Mesendoderm (in vitro differentiated cells): ENCODE results near the gene EBPL.

Experiments used
- DNase-seq: peaks from one replicate; pipeline ENCODE4 v3.0.0; 2013
- H2AK5ac ChIP-seq: 2 replicates; pipeline ENCODE4 v1.6.1; 2013; ENCODE audit warnings: low read length, inconsistent platforms
- H2BK120ac ChIP-seq: 2 replicates; pipeline ENCODE4 v1.6.1; 2013; ENCODE audit warnings: low read depth, mild to moderate bottlenecking, low read length, moderate library complexity, mixed read lengths
- H2BK15ac ChIP-seq: replicated peaks from 2 replicates; pipeline ENCODE4 v1.6.1; 2013; ENCODE audit warnings: low read depth, mild to moderate bottlenecking, moderate library complexity
- H2BK5ac ChIP-seq: 2 replicates; pipeline ENCODE4 v1.6.1; 2013; ENCODE audit warnings: low read length, inconsistent platforms
- H3K18ac ChIP-seq: 2 replicates; pipeline ENCODE4 v1.6.1; 2013; ENCODE audit warnings: mild to moderate bottlenecking, low read length, mixed read lengths
- H3K23ac ChIP-seq: one replicate; pipeline ENCODE4 v1.6.1; 2013; ENCODE audit warnings: low read length
- H3K27ac ChIP-seq: 2 replicates; pipeline ENCODE4 v1.5.1; 2013; ENCODE audit warnings: low read depth, mild to moderate bottlenecking, inconsistent platforms, low read length, moderate library complexity
- H3K27me3 ChIP-seq: 2 replicates; pipeline ENCODE4 v1.6.1; 2013; ENCODE audit warnings: low read length, control low read depth, mild to moderate bottlenecking, inconsistent platforms; ENCODE audit not compliant: insufficient read depth, poor library complexity
- H3K36me3 ChIP-seq: 2 replicates; pipeline ENCODE4 v1.6.1; 2013; ENCODE audit warnings: low read length, inconsistent platforms; ENCODE audit not compliant: control insufficient read depth, insufficient read depth
- H3K4ac ChIP-seq: one replicate; pipeline ENCODE4 v1.6.1; 2013; ENCODE audit warnings: low read depth, mild to moderate bottlenecking, low read length, moderate library complexity
- H3K4me1 ChIP-seq: 2 replicates; pipeline ENCODE4 v1.6.1; 2013; ENCODE audit warnings: low read depth, low read length, inconsistent platforms; ENCODE audit not compliant: control insufficient read depth
- H3K4me2 ChIP-seq: 2 replicates; pipeline ENCODE4 v1.6.1; 2013; ENCODE audit warnings: low read length
- H3K4me3 ChIP-seq: 2 replicates; pipeline ENCODE4 v1.5.1; 2013; ENCODE audit warnings: mild to moderate bottlenecking, low read length
- H3K56ac ChIP-seq: one replicate; pipeline ENCODE4 v1.6.1; 2013; ENCODE audit warnings: low read length
- H3K79me1 ChIP-seq: 2 replicates; pipeline ENCODE4 v1.6.1; 2013; ENCODE audit warnings: low read length, inconsistent platforms
- H3K79me2 ChIP-seq: 2 replicates; pipeline ENCODE4 v1.6.1; 2013; ENCODE audit warnings: mild to moderate bottlenecking, low read length; ENCODE audit not compliant: control insufficient read depth, insufficient read depth
- H3K9ac ChIP-seq: 2 replicates; pipeline ENCODE4 v1.6.1; 2013; ENCODE audit warnings: low read length, inconsistent platforms
- H4K5ac ChIP-seq: one replicate; pipeline ENCODE4 v1.6.1; 2013; ENCODE audit warnings: low read length
- H4K8ac ChIP-seq: one replicate; pipeline ENCODE4 v1.6.1; 2013; ENCODE audit warnings: low read depth, mild to moderate bottlenecking, control low read depth, low read length, moderate library complexity
- WGBS: extraction: QIAGEN DNeasy Blood & Tissue Kit; methylation state at CpG from one replicate; pipeline ENCODE4 v1.1.7; 2013; ENCODE audit warnings: low lambda C conversion rate, missing lambda C conversion rate; ENCODE audit not compliant: insufficient coverage; ENCODE audit errors: extremely low coverage; 5-methylcytosine and 5-hydroxymethylcytosine counted together

The EBPL gene

GRCh38 chr13:49638030-49638743 is 53.1 kb downstream of the EBPL start:
- Histone ChIP-seq H3K23ac (no peak overlapping the region), H3K56ac (no peak overlapping the region), H3K27ac (no peak overlapping the region)

DNA sequence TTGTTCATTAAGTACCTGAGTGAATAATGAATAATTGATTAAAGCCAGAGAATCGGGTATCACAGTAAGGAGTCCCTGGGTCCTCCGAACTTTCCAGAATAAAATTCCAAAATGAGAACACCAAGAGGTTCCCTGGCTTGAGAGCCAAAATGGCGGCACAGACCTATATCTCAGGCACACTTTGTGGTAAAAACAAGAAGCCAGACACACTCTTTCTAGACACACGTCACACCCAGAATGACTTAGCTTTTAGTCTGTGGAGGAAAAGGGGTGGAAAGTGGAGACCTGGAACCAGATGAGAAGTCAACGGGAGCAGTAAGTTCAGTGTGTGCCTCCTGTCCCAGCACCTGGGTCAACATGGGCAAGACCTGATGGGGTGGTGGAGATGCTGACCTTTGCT is 54.6 kb downstream of the EBPL start:
- Histone ChIP-seq H3K27me3 (no peaks in the 10 kb centered on the region), H4K8ac (no peak overlapping the region), H3K36me3 (no peaks in the 10 kb centered on the region), H2BK5ac (no peak overlapping the region), H2BK15ac (no peak overlapping the region), H3K4me1 (peaks cover 4% of the 10 kb centered on the region), H3K4me3 (no peak overlapping the region), H4K5ac (no peak overlapping the region), H3K79me2 (no peaks in the 10 kb centered on the region), H3K23ac (no peak overlapping the region), H3K18ac (no peak overlapping the region), H3K27ac (no peak overlapping the region), H3K4me2 (no peak overlapping the region), H3K9ac (no peak overlapping the region), H2AK5ac (no peak overlapping the region), H2BK120ac (no peak overlapping the region), H3K4ac (no peak overlapping the region), H3K79me1 (no peaks in the 10 kb centered on the region), H3K56ac (no peak overlapping the region)
- no CpG with 5 or more reads among the region's 5 CpGs for WGBS
- DNase-seq: no peak

More at GRCh38 chr13:49638030-49638743, 53.1 kb downstream of the EBPL start:
- Histone ChIP-seq H3K9ac (no peak overlapping the region), H3K18ac (no peak overlapping the region), H4K5ac (no peak overlapping the region), H3K79me1 (no peaks in the 10 kb centered on the region), H3K36me3 (no peaks in the 10 kb centered on the region), H3K79me2 (no peaks in the 10 kb centered on the region), H2AK5ac (no peak overlapping the region), H4K8ac (no peak overlapping the region), H3K4me3 (no peak overlapping the region), H2BK15ac (no peak overlapping the region), H3K4ac (no peak overlapping the region), H2BK5ac (no peak overlapping the region), H2BK120ac (no peak overlapping the region), H3K4me2 (no peak overlapping the region), H3K4me1 (peaks cover 4% of the 10 kb centered on the region), H3K27me3 (no peaks in the 10 kb centered on the region)
- DNase-seq: no peak
- no CpG with 5 or more reads among the region's 4 CpGs for WGBS

- no peaks in the 10 kb centered on the region for H3K36me3 ChIP-seq
- H3K4ac ChIP-seq: no peak overlapping the region
- no CpG with 5 or more reads among the region's 10 CpGs for WGBS
- H3K4me1 ChIP-seq: peaks cover 4% of the 10 kb centered on the region
- peak overlapping the region; percentile 82 for H2AK5ac ChIP-seq
- H3K9ac ChIP-seq: peak overlapping the region; percentile 20
- no peak overlapping the region for H4K8ac ChIP-seq
- no peaks in the 10 kb centered on the region for H3K79me2 ChIP-seq
- H3K27ac ChIP-seq: no peak overlapping the region
- H3K23ac ChIP-seq: peak overlapping the region; percentile 74
- no peak overlapping the region for H2BK5ac ChIP-seq
- no peak overlapping the region for H3K18ac ChIP-seq
- DNase-seq: peak; percentile 83
- H3K79me1 ChIP-seq: no peaks in the 10 kb centered on the region
- H3K4me2 ChIP-seq: peak overlapping the region; percentile 30
- H3K56ac ChIP-seq: peak overlapping the region; percentile 77
- H2BK15ac ChIP-seq: no peak overlapping the region
- no peak overlapping the region for H4K5ac ChIP-seq
- no peak overlapping the region for H2BK120ac ChIP-seq
- H3K4me3 ChIP-seq: no peak overlapping the region
- H3K27me3 ChIP-seq: no peaks in the 10 kb centered on the region
These were observed 55.5 kb downstream of the EBPL start for GRCh38 chr13:49635599-49636433.

DNA sequence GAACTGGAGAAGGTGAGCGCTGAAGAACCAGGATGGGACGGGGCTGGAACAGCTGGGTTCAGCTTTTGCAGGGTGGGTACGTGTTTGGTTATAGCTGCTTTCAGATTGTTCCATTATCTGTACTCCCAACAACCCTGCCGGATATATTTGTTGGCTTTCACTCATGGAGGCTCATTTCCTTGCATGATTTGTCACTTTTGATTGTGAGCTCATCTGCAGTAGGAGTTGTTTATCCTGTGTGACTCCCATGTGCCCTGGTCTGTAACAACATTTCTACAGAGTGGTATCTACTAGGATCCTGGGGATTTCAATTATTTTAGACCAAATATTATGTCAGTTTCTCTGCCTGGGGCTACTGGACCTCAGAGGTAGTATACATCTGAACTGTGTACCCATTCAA is 57.6 kb downstream of the EBPL start:
- no peak overlapping the region for H3K23ac ChIP-seq
- H3K27ac ChIP-seq: no peak overlapping the region
- no peaks in the 10 kb centered on the region for H3K27me3 ChIP-seq
- H3K79me2 ChIP-seq: no peaks in the 10 kb centered on the region
- no CpG with 5 or more reads among the region's 4 CpGs for whole genome bisulfite sequencing
- H3K56ac ChIP-seq: no peak overlapping the region
- peaks cover 4% of the 10 kb centered on the region for H3K4me1 ChIP-seq
- no peak overlapping the region for H2BK5ac ChIP-seq
- no peak overlapping the region for H3K4ac ChIP-seq
- no peak overlapping the region for H4K8ac ChIP-seq
- no peak overlapping the region for H4K5ac ChIP-seq
- H3K4me3 ChIP-seq: no peak overlapping the region
- no peak overlapping the region for H3K18ac ChIP-seq
- no peak overlapping the region for H2BK15ac ChIP-seq
- no peak overlapping the region for H2AK5ac ChIP-seq
- no peaks in the 10 kb centered on the region for H3K36me3 ChIP-seq
- no peak overlapping the region for H3K4me2 ChIP-seq
- H3K79me1 ChIP-seq: no peaks in the 10 kb centered on the region
- DNase-seq: no peak
- no peak overlapping the region for H2BK120ac ChIP-seq
- H3K9ac ChIP-seq: no peak overlapping the region

DNA sequence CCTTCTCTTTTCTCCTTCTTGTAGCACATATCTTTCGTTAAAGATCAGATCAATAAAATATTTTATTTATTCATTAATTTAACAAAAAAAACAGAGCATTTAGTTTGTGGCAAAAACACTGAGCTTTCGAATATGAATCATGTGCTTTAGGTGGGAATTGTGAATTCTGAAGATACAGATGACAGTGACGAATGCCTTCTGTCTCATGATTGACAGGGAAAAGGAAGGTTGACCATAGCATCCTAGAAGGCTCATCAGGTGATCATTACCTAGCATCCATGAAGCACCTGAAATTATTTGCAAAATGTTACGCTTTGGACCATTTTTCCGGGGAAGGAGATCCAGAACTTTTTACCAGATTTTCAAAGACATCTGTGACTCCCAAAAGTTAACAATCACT is 59.1 kb downstream of the EBPL start:
- Histone ChIP-seq H3K79me2 (no peaks in the 10 kb centered on the region), H3K79me1 (no peaks in the 10 kb centered on the region), H3K27ac (no peak overlapping the region), H3K4me3 (no peak overlapping the region), H3K18ac (no peak overlapping the region), H3K23ac (no peak overlapping the region), H3K4me2 (no peak overlapping the region), H3K56ac (no peak overlapping the region), H4K8ac (no peak overlapping the region), H2BK15ac (no peak overlapping the region), H3K27me3 (no peaks in the 10 kb centered on the region), H3K4me1 (peaks cover 4% of the 10 kb centered on the region), H2BK5ac (no peak overlapping the region), H2AK5ac (no peak overlapping the region), H2BK120ac (no peak overlapping the region), H3K9ac (no peak overlapping the region), H4K5ac (no peak overlapping the region), H3K36me3 (no peaks in the 10 kb centered on the region), H3K4ac (no peak overlapping the region)
- no peak for DNase-seq
- 100% methylated on average over 1 of the region's 5 CpGs for WGBS
